K562 (cell line): ENCODE data around the gene ANKRD13B. TPM values are rescaled to one million over a fixed set of nuclear protein-coding genes. Genes with fewer than 3 reads are reported as not detected.

Experiments
- ATAC-seq: fragments of 200-7000 bp; cut with Tn5 transposase; 3 replicates; pipeline ENCODE4 v1.9.1; 2020; ENCODE audit warnings: moderate library complexity
- BruUV-seq: library from RNA; stranded (reverse); fragments of 400-500 nt; replicated peaks from 2 replicates; lab custom pipeline; 2021; lab: Mats Ljungman, UMichigan
- CTCF ChIA-PET: fragments of 300-600 bp; formaldehyde crosslinking; extraction: SDS; loops from one replicate; lab custom pipeline; 2021; ENCODE audit warnings: low intra/inter-chr PET ratio; lab: Yijun Ruan, JAX
- POLR2A ChIA-PET: fragments of 300-600, 350-650 bp; sonication (Branson Sonifier 250); formaldehyde crosslinking; extraction: SDS; loops from one replicate; lab custom pipeline; 2021; ENCODE audit warnings: antibody characterized with exemption, inconsistent platforms; lab: Yijun Ruan, JAX
- DNase-seq, 4 experiments: peaks; one replicate each; pipeline versions ENCODE4 v3.0.0 to v3.0.0-alpha.2; 2011 to 2018; ENCODE audit warnings: low spot score in 3 of 4, mixed read lengths in 3 of 4; ENCODE audit errors: extremely low read depth in 1 of 4
- FAIRE-seq: peaks from 2 replicates; lab custom pipeline; 2011; peaks lifted over from hg19 to GRCh38; lab: Jason Lieb, UNC
- H2AFZ ChIP-seq: 2 replicates; pipeline ENCODE4 v1.6.0; 2011; ENCODE audit warnings: low read depth, low read length, control low read depth, inconsistent platforms
- H3K27ac ChIP-seq: fragments of 200-600 bp; 3 replicates; pipeline ENCODE4 v1.8.0; 2011; ENCODE audit warnings: low read depth, mild to moderate bottlenecking, control low read depth, inconsistent platforms, low read length, moderate library complexity, mixed read lengths; ENCODE audit errors: extremely low read depth
- H3K27me3 ChIP-seq, 2 experiments: fragments of 300-600 bp in 1 of 2; 2 replicates in 1 of 2; 3 replicates in 1 of 2; pipeline versions ENCODE4 v1.6.0 to v1.8.0; 2011; ENCODE audit warnings: inconsistent platforms in 2 of 2, low read length in 2 of 2, mild to moderate bottlenecking in 1 of 2, mixed read lengths in 1 of 2, moderate library complexity in 1 of 2; ENCODE audit not compliant: control insufficient read depth in 2 of 2, insufficient read depth in 2 of 2
- H3K36me3 ChIP-seq: fragments of 300-600 bp; 3 replicates; pipeline ENCODE4 v1.8.0; 2011; ENCODE audit warnings: mild to moderate bottlenecking, low read length, inconsistent platforms; ENCODE audit not compliant: control insufficient read depth, insufficient read depth
- H3K4me1 ChIP-seq, 2 experiments: fragments of 200-600 bp in 1 of 2; replicated peaks in 1 of 2; 2 replicates in 1 of 2; 3 replicates in 1 of 2; pipeline versions ENCODE4 v1.5.1 to v1.8.0; 2011; ENCODE audit warnings: inconsistent platforms in 2 of 2, low read length in 2 of 2, mild to moderate bottlenecking in 1 of 2, mixed read lengths in 1 of 2, moderate library complexity in 1 of 2; ENCODE audit not compliant: control insufficient read depth in 2 of 2, insufficient read depth in 2 of 2
- H3K4me2 ChIP-seq: 2 replicates; pipeline ENCODE4 v1.6.1; 2011; ENCODE audit warnings: low read length, control low read depth, inconsistent platforms, mixed read lengths; ENCODE audit not compliant: insufficient read depth
- H3K4me3 ChIP-seq: fragments of 200-600 bp; sonication (generic), shearing (Covaris generic); 2 replicates; pipeline ENCODE4 v1.5.1; 2016; ENCODE audit warnings: control low read depth, inconsistent platforms
- H3K79me2 ChIP-seq: fragments of 200-600 bp; 3 replicates; pipeline ENCODE4 v1.8.0; 2011; ENCODE audit warnings: low read length, inconsistent platforms; ENCODE audit not compliant: control insufficient read depth, insufficient read depth
- H3K9ac ChIP-seq, 2 experiments: 2 replicates each; pipeline versions ENCODE4 v1.6.0 to v1.6.1; 2011; ENCODE audit warnings: low read depth in 2 of 2, low read length in 2 of 2, control low read depth in 1 of 2, inconsistent platforms in 1 of 2, mild to moderate bottlenecking in 1 of 2, mixed read lengths in 1 of 2; ENCODE audit not compliant: insufficient read depth in 1 of 2
- H3K9me1 ChIP-seq: one replicate; pipeline ENCODE4 v1.6.0; 2011; ENCODE audit warnings: inconsistent platforms, mild to moderate bottlenecking, low read length, moderate library complexity; ENCODE audit not compliant: control insufficient read depth, insufficient read depth
- H3K9me3 ChIP-seq: replicated peaks from 2 replicates; pipeline ENCODE4 v1.5.1; 2011; ENCODE audit warnings: low read depth, low read length, inconsistent platforms; ENCODE audit not compliant: control insufficient read depth, insufficient read depth
- H4K20me1 ChIP-seq: replicated peaks from 2 replicates; pipeline ENCODE4 v1.6.1; 2011; ENCODE audit warnings: low read length, inconsistent platforms, mixed read lengths; ENCODE audit not compliant: control insufficient read depth, insufficient read depth
- EHMT2 ChIP-seq: fragments of 450-650 bp; IDR thresholded peaks from 2 replicates; pipeline ENCODE4 v1.6.1; 2018; ENCODE audit warnings: antibody characterized with exemption
- ELK1 ChIP-seq: sonication (generic); formaldehyde crosslinking; IDR thresholded peaks from 2 replicates; pipeline ENCODE4 v1.8.1; 2022; ENCODE audit warnings: missing genetic modification reagents
- NR1H2 ChIP-seq: sonication (generic); formaldehyde crosslinking; IDR thresholded peaks from 2 replicates; pipeline ENCODE4 v1.4.0; 2020; ENCODE audit warnings: mild to moderate bottlenecking, missing genetic modification reagents
- PKNOX1 ChIP-seq: fragments of 450-650 bp; IDR thresholded peaks from 2 replicates; pipeline ENCODE4 v1.6.1; 2016
- ZNF217 ChIP-seq: sonication (generic); formaldehyde crosslinking; IDR thresholded peaks from 2 replicates; pipeline ENCODE4 v1.8.0; 2022; ENCODE audit warnings: mild to moderate bottlenecking, missing genetic modification reagents
- ZNF3 ChIP-seq: fragments of 250-450 bp; sonication (Bioruptor Pico); IDR thresholded peaks from 2 replicates; pipeline ENCODE4 v1.5.0; 2021; ENCODE audit warnings: mild to moderate bottlenecking, moderate library complexity
- ZNF436 ChIP-seq: fragments of 250-450, 450-650 bp; sonication (Bioruptor Pico); formaldehyde crosslinking; IDR thresholded peaks from 2 replicates; pipeline ENCODE4 v1.7.0; 2020; ENCODE audit warnings: mild to moderate bottlenecking
- WGBS: fragments of 100-300 bp; shearing (Covaris generic); methylation state at CpG from one replicate; pipeline ENCODE4 v1.1.6; 2016; ENCODE audit warnings: low coverage, mixed read lengths; ENCODE audit not compliant: insufficient coverage; ENCODE audit errors: missing lambda C conversion rate; 5-methylcytosine and 5-hydroxymethylcytosine counted together
- in situ Hi-C: fragments of 300-500 bp; cut with MboI; formaldehyde crosslinking; loops from 4 replicates; pipeline ENCODE4 v1.15.0; 2018; ENCODE audit warnings: inconsistent platforms, mixed read lengths
- intact Hi-C: fragments of 100-400 bp; cut with micrococcal nuclease; formaldehyde crosslinking; loops from 2 replicates; pipeline ENCODE4 v1.14.2; 2022
- polyA plus RNA-seq, 8 experiments: library from polyadenylated mRNA; depleted of rRNA in 4 of 8; stranded (reverse) in 5 of 8; unstranded in 3 of 8; fragments of >200 nt; fragmentation: Nextera tagmentation in 2 of 8; fragmentation: Illumina TruSeq in 1 of 8; extraction: Ambion mirVana in 2 of 8; extraction: Trizol in 1 of 8; gene quantifications; 2 replicates each; pipeline versions ENCODE4 v1.2.1 to v1.2.3, GENCODE V29; 2011 to 2014; ENCODE audit warnings: inconsistent platforms in 1 of 8, missing spikeins in 1 of 8
- total RNA-seq, 7 experiments: library from RNA; depleted of rRNA in 6 of 7; stranded (reverse); fragments of >200 nt in 6 of 7; fragmentation: Illumina TruSeq in 2 of 7; extraction: Trizol in 2 of 7; gene quantifications; 2 replicates each; pipeline versions ENCODE4 v1.2.1 to v1.2.3, GENCODE V29; 2011 to 2021; ENCODE audit warnings: low replicate concordance in 1 of 7

The ANKRD13B gene
- total and polyA plus RNA-seq, 9 of the 15 experiments (the other 6 are each of a cell fraction or from before 2014, with no cell fraction given): 0.15 to 28.1 (median 4.6) TPM

DNA sequence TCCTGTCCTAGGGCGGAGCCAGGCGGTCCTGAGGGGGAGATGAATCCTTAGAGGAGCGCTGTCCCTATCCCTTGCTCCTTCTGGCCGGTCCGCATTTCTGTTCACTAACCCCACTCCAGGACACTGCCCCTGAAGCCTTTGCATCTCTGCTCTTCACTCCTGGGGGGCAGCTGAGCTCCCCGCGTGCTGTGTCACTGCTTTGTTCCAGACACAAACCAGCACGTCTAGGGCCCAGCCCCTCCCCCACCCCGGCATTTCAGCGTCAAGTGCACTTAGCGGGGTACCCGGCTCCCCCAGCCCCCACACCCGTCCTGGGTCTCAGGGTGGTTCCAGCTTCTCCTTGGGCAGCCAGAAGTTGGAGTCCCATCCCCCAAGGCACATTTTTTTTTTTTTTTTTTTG lies 20.9 kb downstream of the ANKRD13B start:
- CTCF ChIA-PET: no interaction called here
- no peak overlapping the region for H2AFZ ChIP-seq
- peaks cover 3% of the 10 kb centered on the region; the same call in 1 of the 3 replicates for H3K36me3 ChIP-seq
- H3K4me3 ChIP-seq: no peak overlapping the region
- no peaks in the 10 kb centered on the region for H3K9me1 ChIP-seq
- no peaks in the 10 kb centered on the region for H3K27me3 ChIP-seq
- H3K4me1 ChIP-seq: peaks cover 18 to 58% of the 10 kb centered on the region in 2 experiments
- no peaks in the 10 kb centered on the region for H3K79me2 ChIP-seq
- H3K9ac ChIP-seq: no peak overlapping the region
- H3K27ac ChIP-seq: no peak overlapping the region
- WGBS: 65% methylated on average over 9 of the region's 13 CpGs
- no peak overlapping the region for H3K4me2 ChIP-seq
- H4K20me1 ChIP-seq: no peaks in the 10 kb centered on the region; the same call in 1 of the 2 replicates
- POLR2A ChIA-PET: no interaction called here
- no peak for TF ChIP-seq ZNF217 (CRISPR knock-in tag)
- no peak for TF ChIP-seq NR1H2 (CRISPR knock-in tag)
- no peak for TF ChIP-seq ZNF436 (CRISPR knock-in tag)
- TF ChIP-seq PKNOX1: no peak
- no peak for TF ChIP-seq ELK1
- no peak for TF ChIP-seq ZNF3 (CRISPR knock-in tag)
- no peak for TF ChIP-seq EHMT2
- no peaks in the 10 kb centered on the region for H3K9me3 ChIP-seq
- in situ Hi-C loops (no loop called here), intact Hi-C loops (loop anchor here (10.0 kb wide), 1 partner anchor 469 kb away; no protein-coding TSS in a partner anchor)
- DNase-seq (no peak), FAIRE-seq (no peak), ATAC-seq (no peak)
- no TSS peak for BruUV-seq
